Posterior vena cava (tissue), 2 donors: ENCODE results near the gene HOXC10. TPM values are rescaled to one million over a fixed set of nuclear protein-coding genes. Genes with fewer than 3 reads are reported as not detected.

Source experiments
- DNase-seq: peaks from one replicate; pipeline ENCODE4 v3.0.0-alpha.2; 2020; ENCODE audit warnings: low spot score
- intact Hi-C, 2 donors: fragments of 100-400 bp; cut with DNase I; formaldehyde crosslinking; loops; one replicate each; pipeline versions ENCODE4 v1.14.1 to v1.14.2; 2022 to 2023
- total RNA-seq, 2 donors: library from RNA; stranded (reverse); fragmentation: NEBNext Ultra II Directional; extraction: Animal tissue kit (Norgen Biotek cat#: 25700); gene quantifications; one replicate each; pipeline ENCODE4 v1.2.1, GENCODE V29; 2021
- donor health status: DM: yes; HTN: yes; CAD: no.
- donor health status: DM: yes; HTN: yes; CAD: no.

The HOXC10 gene
- total RNA-seq, 2 donors from 2014 or later: 27.9 to 35.5 TPM

DNA sequence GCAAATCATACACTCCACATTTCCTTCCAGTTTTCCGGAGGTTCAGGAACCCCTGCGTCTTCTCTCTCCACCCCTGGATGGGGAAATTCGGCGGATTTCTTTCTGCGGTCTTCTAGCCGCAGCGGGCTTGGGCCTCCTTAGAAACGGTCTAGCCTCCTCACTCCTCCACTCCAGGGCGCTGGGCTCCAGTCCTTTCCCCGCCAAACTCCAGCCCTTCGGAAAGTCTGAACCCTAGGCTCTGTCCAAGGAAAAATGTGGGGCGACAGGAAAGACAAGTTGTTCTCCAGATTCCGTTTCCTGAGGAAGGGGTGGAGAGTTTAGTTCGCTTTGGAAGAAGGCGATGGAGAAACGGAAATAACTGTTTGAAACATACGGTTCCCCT is 1.4 kb upstream of the HOXC10 start:
- DNase-seq: no peak
- intact Hi-C loops: loop anchor here (5.0 to 10.0 kb wide), 2 partner anchors 229 to 391 kb away; no protein-coding TSS in a partner anchor

DNA sequence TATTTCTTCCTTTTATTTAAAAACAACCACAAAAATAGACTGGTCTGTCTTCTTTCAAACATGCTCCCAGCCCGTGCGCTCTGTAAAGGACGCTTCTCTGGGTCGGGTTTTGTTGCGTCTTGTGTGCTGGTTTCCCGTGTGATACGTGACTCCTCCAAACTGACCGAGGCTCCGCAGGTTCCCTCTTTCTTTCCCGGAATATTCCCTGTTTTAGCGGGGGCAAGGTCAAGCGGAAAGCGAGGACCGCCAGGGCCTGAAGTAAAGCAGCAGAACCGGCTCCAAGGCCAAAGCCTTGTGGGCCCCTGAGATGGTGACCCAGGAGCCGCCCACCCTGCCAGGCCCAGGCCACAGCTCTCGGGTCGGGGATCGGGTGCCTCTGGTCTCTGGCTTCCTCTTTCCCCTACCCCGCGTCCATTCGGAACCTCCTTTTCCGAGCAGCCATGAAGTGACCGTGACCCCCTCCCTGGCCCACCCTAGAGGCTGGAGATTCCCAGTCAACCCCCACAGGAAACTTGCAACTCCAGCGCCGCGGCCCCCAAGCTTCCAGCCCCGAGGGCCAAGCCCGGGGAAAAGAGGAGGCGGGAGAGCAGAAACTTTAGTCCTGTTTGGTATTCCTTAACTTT is 885 bp upstream of the HOXC10 start:
- intact Hi-C loops: loop anchor here (5.0 to 10.0 kb wide), 2 partner anchors 228 to 391 kb away; no protein-coding TSS in a partner anchor
- no peak for DNase-seq

DNA sequence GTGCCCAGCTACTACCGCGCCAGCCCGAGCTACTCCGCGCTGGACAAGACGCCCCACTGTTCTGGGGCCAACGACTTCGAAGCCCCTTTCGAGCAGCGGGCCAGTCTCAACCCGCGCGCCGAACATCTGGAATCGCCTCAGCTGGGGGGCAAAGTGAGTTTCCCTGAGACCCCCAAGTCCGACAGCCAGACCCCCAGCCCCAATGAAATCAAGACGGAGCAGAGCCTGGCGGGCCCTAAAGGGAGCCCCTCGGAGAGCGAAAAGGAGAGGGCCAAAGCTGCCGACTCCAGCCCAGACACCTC is 697 bp downstream of the HOXC10 start:
- no peak for DNase-seq
- intact Hi-C loops: loop anchor here (1.0 to 10.0 kb wide), 2 partner anchors 21 to 389 kb away; no protein-coding TSS in a partner anchor

DNA sequence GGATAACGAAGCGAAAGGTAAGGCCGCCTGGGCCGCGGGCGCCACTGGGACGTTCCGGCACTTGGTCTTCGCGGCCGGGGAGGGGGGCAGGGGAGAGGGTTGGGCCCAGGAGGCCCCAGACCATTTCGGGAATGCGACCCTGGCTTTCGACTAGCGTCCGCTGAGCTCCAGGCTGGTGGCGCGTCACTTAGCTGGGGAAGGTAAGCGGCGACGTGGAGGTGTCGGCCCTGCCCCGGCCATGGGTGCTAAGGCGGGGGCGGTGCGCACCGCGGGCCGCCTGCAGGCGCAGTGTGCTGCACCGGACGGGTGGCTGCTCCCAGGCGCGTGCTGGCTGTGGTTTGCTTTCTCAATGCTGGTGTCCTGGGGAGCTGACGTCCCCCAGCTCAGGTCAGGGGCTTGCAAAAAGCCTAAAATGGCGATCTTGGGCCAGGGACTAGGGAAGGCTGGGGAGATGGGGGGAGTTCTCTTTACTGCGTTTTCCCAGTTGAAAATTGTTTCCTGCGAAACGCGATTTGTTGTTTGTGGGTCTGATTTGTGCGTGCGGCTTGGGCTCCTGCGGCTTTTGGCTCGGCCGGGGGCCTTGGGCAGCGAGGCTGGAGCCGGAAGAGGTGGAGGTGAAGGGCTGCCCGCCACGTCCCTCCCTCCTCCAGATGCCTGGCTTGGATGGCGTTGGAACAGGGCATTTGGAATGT is 1.2 kb downstream of the HOXC10 start:
- intact Hi-C loops: loop anchor here (1.0 to 10.0 kb wide), 3 partner anchors 20 to 389 kb away; no protein-coding TSS in a partner anchor

DNA sequence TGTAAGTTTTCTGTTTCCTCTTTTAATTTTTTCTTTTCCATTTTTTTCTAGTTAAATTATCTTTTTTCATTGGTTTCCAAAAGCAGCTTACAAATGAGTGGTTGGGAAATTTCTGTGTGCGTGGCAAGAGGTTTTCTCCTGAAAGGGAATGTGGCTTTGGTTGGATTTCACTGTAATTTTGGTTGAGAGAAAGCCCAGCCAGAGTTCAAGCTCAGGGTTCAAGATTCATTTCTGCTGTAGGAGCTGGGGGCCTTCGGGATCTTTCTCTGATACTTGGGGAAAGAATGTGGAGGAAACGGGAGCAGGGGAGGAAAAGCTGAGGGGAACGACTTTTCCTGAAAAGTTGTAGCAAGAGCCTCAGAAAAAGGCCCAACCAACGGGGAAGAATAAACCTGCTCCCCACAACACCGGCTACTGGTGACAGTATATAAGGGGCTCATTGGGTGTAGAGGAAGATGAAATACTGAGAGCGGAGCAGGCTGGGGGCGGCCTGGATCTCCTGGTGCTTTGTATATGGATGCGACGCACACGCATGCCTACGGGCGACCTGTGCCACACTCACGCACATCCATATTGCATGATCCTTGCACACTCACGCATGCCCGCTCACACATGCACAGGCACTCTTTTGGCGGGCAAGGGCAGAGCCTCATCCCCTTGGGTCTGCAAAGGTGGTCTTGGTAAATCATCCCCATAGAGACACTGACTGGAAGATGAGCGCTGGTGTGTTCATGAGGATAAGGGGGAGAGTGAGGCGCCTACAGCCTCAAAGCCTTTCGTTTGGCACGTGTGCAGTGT is 1.9 kb downstream of the HOXC10 start:
- DNase-seq: no peak
- intact Hi-C loops: loop anchor here (1.0 to 10.0 kb wide), 2 partner anchors 181 to 388 kb away; no protein-coding TSS in a partner anchor

More for the DNA sequence above, 1.2 kb downstream of the HOXC10 start:
- DNase-seq: no peak

DNA sequence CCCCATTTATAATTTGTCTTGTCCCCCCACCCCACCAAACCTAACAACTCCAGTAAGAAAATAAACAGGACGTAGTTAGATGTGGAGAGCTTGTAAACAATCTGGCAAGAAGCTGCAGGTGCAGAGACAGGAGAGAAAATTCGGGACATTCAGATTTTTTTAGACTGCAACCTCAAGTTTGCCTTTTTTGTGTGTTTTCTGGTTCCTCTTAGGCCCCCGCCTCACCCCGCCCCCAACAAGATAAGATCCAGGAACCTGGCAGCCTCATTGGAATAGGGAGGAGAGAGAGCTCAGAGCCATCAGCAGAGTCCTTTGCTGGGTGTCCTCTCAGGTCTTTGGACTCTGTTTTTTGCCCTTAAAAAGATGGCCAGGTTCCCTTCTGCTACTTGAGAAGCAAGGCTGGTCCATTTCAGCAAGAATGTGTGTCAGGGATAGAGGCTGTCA is 2.9 kb downstream of the HOXC10 start:
- intact Hi-C loops: loop anchor here in 1 of 2 donors (10.0 kb wide), 1 partner anchor 387 kb away; no protein-coding TSS in a partner anchor
- DNase-seq: no peak

DNA sequence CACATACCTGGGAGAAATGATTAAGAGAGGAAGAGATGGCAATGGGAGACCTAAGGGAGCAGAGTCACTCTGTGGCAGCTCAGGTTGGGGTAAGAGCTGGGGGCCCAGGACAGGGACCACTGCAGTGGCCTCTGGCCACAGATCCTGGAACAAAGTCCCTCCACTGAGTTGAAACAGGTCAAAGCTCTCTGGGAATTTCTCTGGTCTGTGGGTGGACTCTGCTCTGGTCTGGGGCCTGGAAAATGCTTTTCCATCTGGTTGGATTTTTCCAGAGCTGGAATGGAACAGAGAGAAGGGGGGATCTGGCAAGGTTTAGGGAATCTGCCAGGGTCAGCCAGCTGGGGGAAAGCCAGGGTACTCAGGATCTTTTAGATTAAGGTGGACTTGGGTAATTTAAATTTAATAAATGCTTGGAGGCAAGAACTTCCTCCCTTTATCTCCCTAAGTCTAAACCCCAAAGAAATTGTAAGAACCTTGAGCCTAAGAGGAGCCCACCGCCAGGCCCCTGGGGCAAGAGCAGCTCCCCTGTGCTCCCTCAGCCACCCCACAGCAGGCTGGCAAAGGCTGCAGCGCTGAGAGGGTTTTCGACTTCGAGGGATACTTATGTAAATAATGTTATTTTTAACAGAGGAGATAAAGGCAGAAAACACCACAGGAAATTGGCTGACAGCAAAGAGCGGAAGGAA is 3.7 kb downstream of the HOXC10 start:
- no peak for DNase-seq

DNA sequence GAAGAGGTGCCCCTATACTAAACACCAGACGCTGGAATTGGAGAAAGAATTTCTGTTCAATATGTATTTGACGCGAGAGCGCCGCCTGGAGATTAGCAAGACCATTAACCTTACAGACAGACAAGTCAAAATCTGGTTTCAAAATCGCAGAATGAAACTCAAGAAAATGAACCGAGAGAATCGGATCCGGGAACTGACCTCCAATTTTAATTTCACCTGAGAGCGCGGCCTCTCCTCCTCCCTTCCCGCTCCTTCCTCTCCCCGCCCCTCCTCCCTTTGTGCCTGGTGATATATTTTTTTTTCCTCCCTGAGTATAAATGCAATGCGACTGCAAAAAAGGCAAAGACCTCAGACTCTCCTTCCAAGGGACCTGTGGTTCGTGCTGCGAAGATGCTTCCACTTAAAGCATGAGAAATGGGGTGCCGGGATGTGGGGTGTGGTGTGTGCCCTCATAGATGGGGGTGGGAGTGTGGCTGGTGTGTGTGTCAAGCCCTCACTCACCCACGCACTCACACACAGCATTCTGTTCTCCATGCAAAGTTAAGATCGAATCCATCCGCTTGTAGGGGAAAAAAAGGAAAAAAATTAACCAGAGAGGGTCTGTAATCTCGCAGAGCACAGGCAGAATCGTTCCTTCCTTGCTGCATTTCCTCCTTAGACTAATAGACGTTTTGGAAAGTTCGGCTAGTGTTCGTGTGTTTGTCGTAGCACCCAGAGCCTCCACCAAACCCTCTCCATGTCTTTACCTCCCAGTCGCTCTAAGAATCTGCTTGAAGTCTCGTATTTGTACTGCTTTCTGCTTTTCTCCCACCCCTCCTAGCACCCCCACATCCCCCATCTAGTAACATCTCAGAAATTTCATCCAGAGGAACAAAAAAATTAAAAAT is 4.5 kb downstream of the HOXC10 start:
- no peak for DNase-seq
- intact Hi-C loops: loop anchor here in 1 of 2 donors (5.0 to 10.0 kb wide), 2 partner anchors 38 to 385 kb away; partner anchors contain the start of gene HOXC6

More for the DNA sequence above, 3.7 kb downstream of the HOXC10 start:
- intact Hi-C loops: loop anchor here in 1 of 2 donors (10.0 kb wide), 1 partner anchor 386 kb away; no protein-coding TSS in a partner anchor

DNA sequence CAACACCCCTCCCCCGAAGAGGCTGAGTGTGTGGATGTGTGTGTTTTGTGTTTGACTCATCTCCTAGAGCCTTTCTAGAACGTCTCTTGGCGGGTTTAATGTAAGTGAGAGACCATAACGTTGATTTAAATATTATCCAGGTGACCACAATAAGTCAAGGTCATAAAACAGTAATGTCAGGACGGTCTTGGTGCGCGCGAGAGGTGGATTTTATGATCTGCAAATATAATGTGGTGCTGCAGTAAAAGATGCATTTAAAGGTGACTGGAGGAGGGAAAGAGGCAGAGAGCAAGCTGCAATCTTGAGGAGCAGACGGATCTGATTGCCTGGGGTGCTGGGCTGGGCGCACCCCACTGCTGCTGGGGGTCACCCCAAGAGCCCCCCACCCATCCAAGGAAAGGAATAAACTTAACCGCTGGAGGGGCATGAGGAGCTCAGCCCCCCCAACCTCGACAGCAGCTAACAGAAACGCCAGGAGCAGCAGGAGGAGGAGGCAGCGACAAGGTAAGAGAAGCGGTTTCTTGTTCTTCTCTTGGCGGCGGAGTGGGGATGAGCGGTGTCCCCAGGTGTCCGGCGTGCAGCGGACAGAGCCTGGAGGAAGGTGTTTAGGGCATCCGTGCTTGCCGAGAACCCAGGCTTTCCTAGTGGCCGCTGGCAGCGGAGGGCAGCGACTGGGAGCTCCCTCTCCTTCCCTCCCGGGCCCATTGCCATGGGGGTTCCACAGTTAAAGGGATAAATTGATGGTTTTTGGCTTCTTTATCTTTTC is 5.5 kb downstream of the HOXC10 start:
- intact Hi-C loops: loop anchor here in 1 of 2 donors (5.0 kb wide), 1 partner anchor 37 kb away; the partner anchor contains the start of gene HOXC6

DNA sequence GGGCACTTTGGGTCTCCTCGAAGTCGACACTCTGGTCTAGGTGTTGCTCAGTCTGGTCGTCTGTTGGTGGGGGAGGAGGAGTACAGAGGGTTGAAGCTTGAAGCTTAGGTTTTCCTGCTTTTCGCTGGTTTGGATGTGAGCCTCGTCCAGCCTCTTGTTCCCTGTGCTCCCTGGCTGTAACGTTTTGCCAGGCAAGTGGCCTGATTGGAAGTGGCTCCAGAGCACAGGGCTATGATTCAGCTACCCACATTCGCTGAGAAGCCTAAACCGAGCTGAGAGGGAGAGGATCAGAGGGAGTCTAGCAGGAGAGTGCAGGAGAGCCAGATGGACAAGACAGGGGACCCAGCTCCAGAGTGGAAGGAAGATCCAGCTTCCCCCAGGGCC is 6.1 kb downstream of the HOXC10 start:
- DNase-seq: peak; percentile 91
- intact Hi-C loops: loop anchor here in 1 of 2 donors (5.0 kb wide), 1 partner anchor 36 kb away; the partner anchor contains the start of gene HOXC6

More for the DNA sequence above, 5.5 kb downstream of the HOXC10 start:
- no peak for DNase-seq

DNA sequence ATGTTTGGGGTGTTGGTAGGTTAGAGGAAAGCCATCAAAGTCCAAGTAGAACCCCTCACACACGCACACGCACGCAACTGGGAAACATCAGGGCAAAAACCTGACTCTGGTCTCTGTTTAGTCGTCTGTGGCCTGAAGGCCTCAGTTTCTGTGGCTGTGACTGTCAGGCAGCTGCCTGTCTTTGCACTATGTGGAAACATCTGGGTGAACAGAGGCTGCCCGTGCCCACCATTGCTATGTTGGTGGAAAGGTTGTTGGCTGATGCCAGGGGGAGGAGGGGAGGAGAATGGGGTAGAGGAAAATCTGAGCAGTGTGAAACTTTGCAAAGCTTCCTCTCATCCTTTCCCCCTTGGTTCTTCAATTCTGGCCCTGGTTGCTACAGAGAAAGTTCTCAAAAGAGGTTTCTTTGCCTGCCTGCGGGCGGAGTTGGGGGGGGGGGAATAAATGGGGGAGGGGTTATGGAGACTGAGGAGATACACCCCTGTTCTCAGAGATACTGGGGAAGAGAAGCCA is 7.5 kb downstream of the HOXC10 start:
- intact Hi-C loops: loop anchor here in 1 of 2 donors (5.0 kb wide), 1 partner anchor 35 kb away; the partner anchor contains the start of gene HOXC6

DNA sequence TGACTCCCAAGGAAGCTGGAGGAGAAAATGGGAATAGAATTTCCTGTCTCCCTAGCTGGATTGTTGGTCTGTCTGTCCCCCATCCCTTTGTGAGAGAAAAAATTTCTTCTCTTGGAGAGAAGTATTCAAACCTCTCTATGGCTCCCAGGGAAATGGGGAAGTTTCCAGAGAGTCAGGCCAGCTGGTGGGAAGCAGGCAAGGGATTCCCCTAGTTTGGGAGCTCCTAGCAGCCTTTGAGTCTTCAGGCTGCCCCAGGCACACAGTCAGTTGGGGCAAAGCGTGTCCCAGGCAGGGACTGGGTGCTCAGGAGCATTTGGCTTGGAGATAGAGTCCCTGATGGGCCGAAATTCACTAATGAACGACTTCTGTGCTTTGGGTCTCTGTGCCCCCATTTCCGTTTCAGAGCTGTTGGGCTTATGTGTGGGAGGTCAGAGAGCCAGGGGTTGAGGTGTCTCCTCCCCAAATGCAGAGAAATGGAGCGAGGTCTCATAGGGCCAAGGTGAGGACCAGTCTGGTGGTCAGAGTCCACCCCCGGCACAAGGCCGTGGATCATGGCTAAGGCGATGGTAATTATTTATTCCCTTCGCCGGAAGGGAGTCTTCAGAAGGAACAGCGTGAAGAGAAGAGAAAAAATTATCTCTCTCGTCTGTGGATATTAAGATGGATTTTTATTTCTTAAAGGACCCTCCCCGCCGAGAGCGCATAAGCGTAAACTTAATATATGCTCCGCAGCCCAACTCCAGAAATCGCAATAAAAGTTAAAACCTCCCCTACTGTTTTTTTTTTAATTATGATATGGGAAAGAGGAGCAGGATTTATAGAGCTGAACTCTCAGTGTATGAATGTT is 8.4 kb downstream of the HOXC10 start:
- intact Hi-C loops: loop anchor here in 1 of 2 donors (5.0 kb wide), 1 partner anchor 34 kb away; the partner anchor contains the start of gene HOXC6
- no peak for DNase-seq

More for the DNA sequence above, 7.5 kb downstream of the HOXC10 start:
- DNase-seq: no peak

DNA sequence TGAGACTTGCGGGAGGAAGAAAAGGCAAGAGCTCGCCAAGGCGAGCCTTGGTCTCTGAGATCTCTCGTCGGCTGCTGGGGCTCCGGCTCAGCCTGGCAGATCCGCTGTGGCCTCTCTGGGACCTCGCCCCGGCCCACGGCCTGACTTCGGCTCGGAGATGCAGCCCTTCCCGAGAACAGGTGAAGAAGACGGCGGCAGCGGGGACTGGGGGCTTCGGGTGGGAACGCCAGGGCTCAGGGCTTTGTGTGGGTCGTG is 9.0 kb downstream of the HOXC10 start:
- no peak for DNase-seq
- intact Hi-C loops: loop anchor here in 1 of 2 donors (5.0 kb wide), 1 partner anchor 33 kb away; the partner anchor contains the start of gene HOXC6

DNA sequence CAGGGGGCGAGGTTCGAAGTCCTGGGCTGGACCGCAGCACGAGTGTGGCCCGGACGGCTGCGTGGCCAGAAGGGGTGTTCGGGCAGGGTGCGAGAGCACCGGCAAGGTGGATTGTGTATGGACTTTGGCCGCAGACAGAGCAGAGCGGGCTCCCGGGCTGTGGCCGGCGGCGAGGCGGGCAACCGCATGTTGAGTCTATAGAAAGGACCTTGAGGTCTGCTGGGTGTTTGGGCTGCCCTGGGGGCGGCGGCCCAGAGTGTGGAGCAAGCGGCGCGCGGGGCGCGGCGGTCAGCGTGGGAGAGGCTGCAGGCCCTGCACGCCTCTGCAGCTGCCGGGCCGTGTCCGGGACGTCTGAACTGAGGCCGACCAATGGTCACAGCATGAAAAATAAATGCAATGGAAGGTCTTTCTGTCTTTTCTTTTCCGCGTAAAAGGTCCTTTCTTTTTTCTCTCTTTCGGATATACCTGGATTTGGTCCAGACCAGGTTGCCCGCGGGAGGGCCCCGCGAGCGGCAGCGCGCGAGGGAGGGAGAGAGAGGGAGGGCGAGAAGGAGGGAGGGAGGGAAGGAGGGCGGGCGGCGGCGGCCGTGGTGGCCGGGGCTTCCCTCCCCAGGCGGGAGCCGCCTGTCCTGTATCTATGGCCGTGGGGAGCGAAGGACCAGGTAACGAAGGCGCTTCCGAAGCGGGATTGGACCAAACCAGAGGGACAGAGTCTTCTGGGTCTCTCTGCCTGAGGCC is 9.5 kb downstream of the HOXC10 start:
- intact Hi-C loops: loop anchor here in 1 of 2 donors (5.0 kb wide), 1 partner anchor 33 kb away; the partner anchor contains the start of gene HOXC6
- DNase-seq: no peak

DNA sequence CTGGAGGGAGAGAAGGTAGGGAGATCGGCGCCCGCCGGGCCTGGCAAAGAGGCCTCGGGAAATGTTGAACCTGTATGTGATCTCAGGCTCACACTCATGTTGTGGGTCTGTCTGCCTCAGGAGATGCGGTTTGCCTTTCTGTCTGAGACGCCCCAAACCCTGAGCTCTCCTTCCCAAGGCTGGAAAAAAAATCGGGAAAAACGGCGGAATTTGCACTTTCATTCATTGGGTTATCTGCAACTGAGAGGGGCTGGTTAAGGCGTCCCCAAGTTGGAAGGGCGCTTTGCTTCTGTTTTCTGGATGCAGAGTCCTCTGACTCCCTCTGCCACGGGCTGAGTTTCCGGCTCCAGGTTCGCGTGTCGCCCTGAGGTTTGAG is 10.0 kb downstream of the HOXC10 start:
- intact Hi-C loops: no loop called here
- no peak for DNase-seq
